ENCODE measurements around the gene SLC4A11.

DNA sequence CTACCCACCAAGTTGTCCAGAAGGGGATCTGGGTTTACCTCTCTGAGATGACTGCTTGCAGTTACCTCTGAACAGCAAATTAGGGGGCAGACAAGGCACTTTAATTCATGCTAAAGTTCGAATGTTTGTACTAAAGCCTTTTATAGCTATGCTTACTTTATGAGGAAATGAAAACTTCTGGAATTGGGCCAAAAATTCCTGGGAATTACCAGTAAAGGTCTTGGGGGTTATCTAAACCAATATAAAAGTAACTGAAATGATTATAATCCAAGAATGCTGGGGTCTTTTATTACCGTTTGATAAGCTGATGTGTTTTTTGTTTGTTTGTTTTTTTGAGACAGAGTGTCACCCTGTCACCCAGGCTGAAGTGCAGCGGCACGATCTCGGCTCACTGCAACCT, 57.7 kb downstream of the SLC4A11 start:
- TF ChIP-seq, protein P1, sequence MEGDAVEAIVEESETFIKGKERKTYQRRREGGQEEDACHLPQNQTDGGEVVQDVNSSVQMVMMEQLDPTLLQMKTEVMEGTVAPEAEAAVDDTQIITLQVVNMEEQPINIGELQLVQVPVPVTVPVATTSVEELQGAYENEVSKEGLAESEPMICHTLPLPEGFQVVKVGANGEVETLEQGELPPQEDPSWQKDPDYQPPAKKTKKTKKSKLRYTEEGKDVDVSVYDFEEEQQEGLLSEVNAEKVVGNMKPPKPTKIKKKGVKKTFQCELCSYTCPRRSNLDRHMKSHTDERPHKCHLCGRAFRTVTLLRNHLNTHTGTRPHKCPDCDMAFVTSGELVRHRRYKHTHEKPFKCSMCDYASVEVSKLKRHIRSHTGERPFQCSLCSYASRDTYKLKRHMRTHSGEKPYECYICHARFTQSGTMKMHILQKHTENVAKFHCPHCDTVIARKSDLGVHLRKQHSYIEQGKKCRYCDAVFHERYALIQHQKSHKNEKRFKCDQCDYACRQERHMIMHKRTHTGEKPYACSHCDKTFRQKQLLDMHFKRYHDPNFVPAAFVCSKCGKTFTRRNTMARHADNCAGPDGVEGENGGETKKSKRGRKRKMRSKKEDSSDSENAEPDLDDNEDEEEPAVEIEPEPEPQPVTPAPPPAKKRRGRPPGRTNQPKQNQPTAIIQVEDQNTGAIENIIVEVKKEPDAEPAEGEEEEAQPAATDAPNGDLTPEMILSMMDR (IDR thresholded peaks at IDR 0.05; ENCODE audit: insufficient read depth, low read length) = no peak
- TF ChIP-seq, protein P2, sequence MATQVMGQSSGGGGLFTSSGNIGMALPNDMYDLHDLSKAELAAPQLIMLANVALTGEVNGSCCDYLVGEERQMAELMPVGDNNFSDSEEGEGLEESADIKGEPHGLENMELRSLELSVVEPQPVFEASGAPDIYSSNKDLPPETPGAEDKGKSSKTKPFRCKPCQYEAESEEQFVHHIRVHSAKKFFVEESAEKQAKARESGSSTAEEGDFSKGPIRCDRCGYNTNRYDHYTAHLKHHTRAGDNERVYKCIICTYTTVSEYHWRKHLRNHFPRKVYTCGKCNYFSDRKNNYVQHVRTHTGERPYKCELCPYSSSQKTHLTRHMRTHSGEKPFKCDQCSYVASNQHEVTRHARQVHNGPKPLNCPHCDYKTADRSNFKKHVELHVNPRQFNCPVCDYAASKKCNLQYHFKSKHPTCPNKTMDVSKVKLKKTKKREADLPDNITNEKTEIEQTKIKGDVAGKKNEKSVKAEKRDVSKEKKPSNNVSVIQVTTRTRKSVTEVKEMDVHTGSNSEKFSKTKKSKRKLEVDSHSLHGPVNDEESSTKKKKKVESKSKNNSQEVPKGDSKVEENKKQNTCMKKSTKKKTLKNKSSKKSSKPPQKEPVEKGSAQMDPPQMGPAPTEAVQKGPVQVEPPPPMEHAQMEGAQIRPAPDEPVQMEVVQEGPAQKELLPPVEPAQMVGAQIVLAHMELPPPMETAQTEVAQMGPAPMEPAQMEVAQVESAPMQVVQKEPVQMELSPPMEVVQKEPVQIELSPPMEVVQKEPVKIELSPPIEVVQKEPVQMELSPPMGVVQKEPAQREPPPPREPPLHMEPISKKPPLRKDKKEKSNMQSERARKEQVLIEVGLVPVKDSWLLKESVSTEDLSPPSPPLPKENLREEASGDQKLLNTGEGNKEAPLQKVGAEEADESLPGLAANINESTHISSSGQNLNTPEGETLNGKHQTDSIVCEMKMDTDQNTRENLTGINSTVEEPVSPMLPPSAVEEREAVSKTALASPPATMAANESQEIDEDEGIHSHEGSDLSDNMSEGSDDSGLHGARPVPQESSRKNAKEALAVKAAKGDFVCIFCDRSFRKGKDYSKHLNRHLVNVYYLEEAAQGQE (IDR thresholded peaks at IDR 0.05; ENCODE audit: insufficient replicate concordance, low read depth) = no peak
- no peak for TF ChIP-seq POLR2AphosphoS5 (IDR thresholded peaks at IDR 0.05; ENCODE audit: low read depth)
